DMS79 treated with DMSO at 0.1 percent for 48 hours (cell line): Measurements from ENCODE around the gene RAC3.

ENCODE experiments used
- DNase-seq: peaks from one replicate; lab custom pipeline; 2025; lab: John Stamatoyannopoulos, UW

RAC3 gene

GRCh38 chr17:82076785-82077591 is 45.5 kb downstream of the RAC3 start:
- DNase-seq = no peak

GRCh38 chr17:82077617-82078358 is 46.3 kb downstream of the RAC3 start:
- no peak for DNase-seq

GRCh38 chr17:82078433-82078832 is 47.0 kb downstream of the RAC3 start:
- DNase-seq = no peak

- DNase-seq = no peak
These were observed 47.7 kb downstream of the RAC3 start for GRCh38 chr17:82079001-82079677.

- DNase-seq = no peak
These were observed 48.7 kb downstream of the RAC3 start for GRCh38 chr17:82080048-82080788.

- no peak for DNase-seq
These were observed 49.4 kb downstream of the RAC3 start for GRCh38 chr17:82080789-82081464.

- no peak for DNase-seq
These were observed 50.1 kb downstream of the RAC3 start for GRCh38 chr17:82081546-82081945.

- no peak for DNase-seq
These were observed 50.5 kb downstream of the RAC3 start for GRCh38 chr17:82081966-82082365.

GRCh38 chr17:82082456-82082855 is 51.0 kb downstream of the RAC3 start:
- DNase-seq = no peak

GRCh38 chr17:82083009-82083408 is 51.5 kb downstream of the RAC3 start:
- no peak for DNase-seq
